OCI-LY1 (cell line): ENCODE results near the gene SART3.
A peak's percentile ranks its signal among the peaks of the same experiment; 100 is the strongest.

ENCODE experiments used
- H2AFZ ChIP-seq: fragments of 200-600 bp; sonication (generic), shearing (Covaris generic); 2 replicates; pipeline ENCODE4 v1.6.0; 2014; ENCODE audit warnings: antibody characterized with exemption, mild to moderate bottlenecking, low read length
- H3F3A ChIP-seq: fragments of 200-600 bp; sonication (generic), shearing (Covaris generic); 2 replicates; pipeline ENCODE4 v1.6.0; 2014; ENCODE audit warnings: mild to moderate bottlenecking, antibody characterized with exemption, low read length, moderate library complexity; ENCODE audit not compliant: insufficient read depth
- H3K27ac ChIP-seq: fragments of 200-600 bp; sonication (generic); 2 replicates; pipeline ENCODE4 v1.5.1; 2014; ENCODE audit warnings: low read length, mixed run types, mild to moderate bottlenecking, low read depth; ENCODE audit not compliant: poor library complexity, severe bottlenecking
- H3K27me3 ChIP-seq: fragments of 200-600 bp; sonication (generic); 2 replicates; pipeline ENCODE4 v1.6.0; 2014; ENCODE audit warnings: antibody characterized with exemption, mild to moderate bottlenecking, low read length, moderate library complexity; ENCODE audit not compliant: insufficient read depth
- H3K36me3 ChIP-seq: fragments of 200-600 bp; sonication (generic); 2 replicates; pipeline ENCODE4 v1.6.1; 2014; ENCODE audit warnings: mild to moderate bottlenecking, antibody characterized with exemption, low read length, moderate library complexity, mixed read lengths; ENCODE audit not compliant: insufficient read depth
- H3K4me1 ChIP-seq: fragments of 200-600 bp; sonication (generic); 2 replicates; pipeline ENCODE4 v1.5.1; 2014; ENCODE audit warnings: mild to moderate bottlenecking, low read length, moderate library complexity; ENCODE audit not compliant: insufficient read depth, severe bottlenecking
- H3K4me2 ChIP-seq: fragments of 200-600 bp; sonication (generic), shearing (Covaris generic); 2 replicates; pipeline ENCODE4 v1.6.1; 2014; ENCODE audit warnings: low read length
- H3K4me3 ChIP-seq: fragments of 200-600 bp; sonication (generic); 2 replicates; pipeline ENCODE4 v1.5.1; 2014; ENCODE audit warnings: low read length, low read depth, mild to moderate bottlenecking, mixed read lengths; ENCODE audit not compliant: poor library complexity, severe bottlenecking
- H3K79me2 ChIP-seq: fragments of 200-600 bp; shearing (Covaris generic); 2 replicates; pipeline ENCODE4 v1.6.1; 2016; ENCODE audit warnings: mixed run types, low read length, mixed read lengths; ENCODE audit not compliant: insufficient read depth
- H3K9ac ChIP-seq: fragments of 200-600 bp; sonication (generic), shearing (Covaris generic); 2 replicates; pipeline ENCODE4 v1.6.1; 2014; ENCODE audit warnings: mild to moderate bottlenecking, low read length, mixed read lengths
- H3K9me2 ChIP-seq: fragments of 200-600 bp; sonication (generic), shearing (Covaris generic); 2 replicates; pipeline ENCODE4 v1.6.1; 2014; ENCODE audit warnings: low read depth, mild to moderate bottlenecking, low read length, mixed read lengths
- H3K9me3 ChIP-seq: fragments of 200-600 bp; shearing (Covaris generic); 2 replicates; pipeline ENCODE4 v1.6.1; 2014; ENCODE audit warnings: low read length, mixed read lengths
- H4K20me1 ChIP-seq: fragments of 200-600 bp; sonication (generic), shearing (Covaris generic); 2 replicates; pipeline ENCODE4 v1.6.0; 2016; ENCODE audit warnings: mild to moderate bottlenecking, low read length; ENCODE audit not compliant: insufficient read depth
- EZH2 ChIP-seq: fragments of 200-600 bp; sonication (generic), shearing (Covaris generic); IDR thresholded peaks from 2 replicates; pipeline ENCODE4 v1.8.0; 2017; ENCODE audit warnings: borderline replicate concordance, mixed run types, mild to moderate bottlenecking, antibody characterized with exemption, low read length, moderate library complexity, mixed read lengths
- TF ChIP-seq, protein P1 (sequence below): fragments of 200-600 bp; sonication (generic), shearing (Covaris generic); IDR thresholded peaks from 2 replicates; pipeline ENCODE4 v1.5.1; 2017; ENCODE audit warnings: mild to moderate bottlenecking, antibody characterized with exemption, low read length, moderate library complexity, mixed read lengths

The SART3 gene

DNA sequence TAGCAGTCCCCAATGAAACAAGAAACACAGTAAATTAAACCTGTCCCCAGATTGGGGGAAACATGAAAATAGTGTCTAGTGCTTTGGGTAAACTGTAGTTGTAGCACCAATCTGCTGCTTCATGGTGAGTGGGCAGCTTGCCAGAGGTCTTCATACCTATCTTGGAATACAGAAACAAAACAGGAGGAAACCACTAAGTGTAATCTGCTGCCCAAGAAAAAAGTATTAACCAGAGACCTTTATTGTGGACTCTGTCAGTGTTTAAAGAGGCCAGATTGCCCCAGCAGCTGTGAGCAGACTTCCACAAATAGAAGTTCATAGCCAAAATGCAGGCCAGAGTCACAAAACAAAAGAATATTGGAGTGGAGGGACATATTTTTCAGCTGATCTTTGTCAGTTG lies 3.8 kb upstream of the SART3 start:
- Histone ChIP-seq H3K36me3 (peaks cover 45% of the 10 kb centered on the region; the same call in 1 of the 2 replicates), H3K4me3 (no peak overlapping the region), H3K27ac (peak overlapping the region; percentile 23), H3K79me2 (peaks cover 12% of the 10 kb centered on the region), H3K9ac (no peak overlapping the region), H3K4me1 (peaks cover 71% of the 10 kb centered on the region), H3K9me2 (no peaks in the 10 kb centered on the region), H3K27me3 (no peaks in the 10 kb centered on the region), H3F3A (no peaks in the 10 kb centered on the region), H2AFZ (no peak overlapping the region), H4K20me1 (no peaks in the 10 kb centered on the region), H3K4me2 (no peak overlapping the region), H3K9me3 (no peaks in the 10 kb centered on the region)
- TF ChIP-seq EZH2: no peak
- TF ChIP-seq, protein P1, sequence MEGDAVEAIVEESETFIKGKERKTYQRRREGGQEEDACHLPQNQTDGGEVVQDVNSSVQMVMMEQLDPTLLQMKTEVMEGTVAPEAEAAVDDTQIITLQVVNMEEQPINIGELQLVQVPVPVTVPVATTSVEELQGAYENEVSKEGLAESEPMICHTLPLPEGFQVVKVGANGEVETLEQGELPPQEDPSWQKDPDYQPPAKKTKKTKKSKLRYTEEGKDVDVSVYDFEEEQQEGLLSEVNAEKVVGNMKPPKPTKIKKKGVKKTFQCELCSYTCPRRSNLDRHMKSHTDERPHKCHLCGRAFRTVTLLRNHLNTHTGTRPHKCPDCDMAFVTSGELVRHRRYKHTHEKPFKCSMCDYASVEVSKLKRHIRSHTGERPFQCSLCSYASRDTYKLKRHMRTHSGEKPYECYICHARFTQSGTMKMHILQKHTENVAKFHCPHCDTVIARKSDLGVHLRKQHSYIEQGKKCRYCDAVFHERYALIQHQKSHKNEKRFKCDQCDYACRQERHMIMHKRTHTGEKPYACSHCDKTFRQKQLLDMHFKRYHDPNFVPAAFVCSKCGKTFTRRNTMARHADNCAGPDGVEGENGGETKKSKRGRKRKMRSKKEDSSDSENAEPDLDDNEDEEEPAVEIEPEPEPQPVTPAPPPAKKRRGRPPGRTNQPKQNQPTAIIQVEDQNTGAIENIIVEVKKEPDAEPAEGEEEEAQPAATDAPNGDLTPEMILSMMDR: no peak

- Histone ChIP-seq H3K27me3 (no peaks in the 10 kb centered on the region), H2AFZ (no peak overlapping the region), H3K27ac (no peak overlapping the region), H3K9ac (peak overlapping the region; percentile 24; the same call in 1 of the 2 replicates), H3K4me3 (peak overlapping the region; percentile 79), H3F3A (no peaks in the 10 kb centered on the region), H3K79me2 (peaks cover 21% of the 10 kb centered on the region), H4K20me1 (no peaks in the 10 kb centered on the region), H3K4me2 (peak overlapping the region; percentile 94), H3K4me1 (peaks cover 71% of the 10 kb centered on the region), H3K9me3 (no peaks in the 10 kb centered on the region), H3K9me2 (no peaks in the 10 kb centered on the region), H3K36me3 (peaks cover 45% of the 10 kb centered on the region; the same call in 1 of the 2 replicates)
- TF ChIP-seq EZH2: no peak
Observed at GRCh38 chr12:108563804-108564151, 2.8 kb upstream of the SART3 start.

DNA sequence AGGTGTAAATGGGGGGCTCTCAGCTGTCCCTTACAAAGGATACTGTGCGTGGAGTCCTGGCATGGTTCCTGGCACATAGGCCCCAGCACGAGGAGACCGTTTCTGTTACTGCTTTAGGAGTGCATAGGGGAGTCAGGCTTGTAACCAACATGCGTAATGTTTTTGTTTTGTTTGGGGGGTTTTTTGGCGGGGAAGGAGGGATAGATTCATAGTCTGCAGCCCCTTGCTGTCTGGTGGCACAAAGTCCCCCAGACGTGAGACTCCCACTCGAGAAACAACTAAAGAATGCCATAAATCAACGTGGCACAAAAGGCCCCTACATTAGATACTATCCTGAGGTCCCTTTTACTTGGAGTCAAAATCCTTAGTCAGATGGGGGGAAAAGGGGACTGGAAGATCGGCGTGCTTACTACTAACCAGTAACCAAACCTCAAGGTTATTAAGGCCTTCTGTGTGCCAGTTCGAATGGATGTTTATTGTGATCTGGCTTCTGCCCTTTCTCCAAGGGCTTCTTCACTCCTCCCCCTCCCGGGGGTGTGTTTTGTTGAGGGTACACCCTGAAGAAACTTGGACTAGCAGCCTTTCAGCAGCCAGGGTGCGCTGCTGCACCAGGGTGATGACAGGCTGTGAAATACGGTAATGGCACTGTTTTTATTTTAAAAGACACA lies 2.3 kb upstream of the SART3 start:
- H3K27me3 ChIP-seq: no peaks in the 10 kb centered on the region
- TF ChIP-seq EZH2: no peak
- TF ChIP-seq, protein P1: peak; percentile 67
- H3K4me3 ChIP-seq: peak overlapping the region; percentile 79
- H3K27ac ChIP-seq: peak overlapping the region; percentile 51
- no peaks in the 10 kb centered on the region for H3K9me2 ChIP-seq
- peaks cover 70% of the 10 kb centered on the region for H3K4me1 ChIP-seq
- H3K9ac ChIP-seq: peak overlapping the region; percentile 81
- H3K4me2 ChIP-seq: peak overlapping the region; percentile 94
- H2AFZ ChIP-seq: no peak overlapping the region
- H3K9me3 ChIP-seq: no peaks in the 10 kb centered on the region
- H3F3A ChIP-seq: no peaks in the 10 kb centered on the region
- peaks cover 41% of the 10 kb centered on the region; the same call in 1 of the 2 replicates for H3K36me3 ChIP-seq
- peaks cover 24% of the 10 kb centered on the region for H3K79me2 ChIP-seq
- H4K20me1 ChIP-seq: no peaks in the 10 kb centered on the region
